AG04449 (cell line): ENCODE results near the gene B4GALNT3.

Source experiments
- CTCF ChIA-PET: fragments of 350-600 bp; formaldehyde crosslinking; extraction: SDS; loops from one replicate; lab custom pipeline; 2021; ENCODE audit warnings: antibody characterized with exemption; lab: Yijun Ruan, JAX
- POLR2A ChIA-PET: fragments of 400-600, 350-600 bp; formaldehyde crosslinking; extraction: SDS; loops from one replicate; lab custom pipeline; 2020; ENCODE audit warnings: antibody characterized with exemption, inconsistent platforms; lab: Yijun Ruan, JAX
- DNase-seq: peaks from one replicate; pipeline ENCODE4 v3.0.0-alpha.2; 2010; ENCODE audit warnings: low read depth, low spot score
- H3K4me3 ChIP-seq: 2 replicates; pipeline ENCODE4 v1.5.1; 2011; ENCODE audit warnings: low read depth, mild to moderate bottlenecking, control low read depth, low read length
- TF ChIP-seq, protein P1 (sequence below): IDR thresholded peaks from one replicate; pipeline ENCODE4 v1.5.1; 2011; ENCODE audit warnings: mild to moderate bottlenecking, moderate library complexity, low read length, control low read depth, inconsistent platforms; ENCODE audit not compliant: insufficient read depth; ENCODE audit errors: missing control alignments

The B4GALNT3 gene

DNA sequence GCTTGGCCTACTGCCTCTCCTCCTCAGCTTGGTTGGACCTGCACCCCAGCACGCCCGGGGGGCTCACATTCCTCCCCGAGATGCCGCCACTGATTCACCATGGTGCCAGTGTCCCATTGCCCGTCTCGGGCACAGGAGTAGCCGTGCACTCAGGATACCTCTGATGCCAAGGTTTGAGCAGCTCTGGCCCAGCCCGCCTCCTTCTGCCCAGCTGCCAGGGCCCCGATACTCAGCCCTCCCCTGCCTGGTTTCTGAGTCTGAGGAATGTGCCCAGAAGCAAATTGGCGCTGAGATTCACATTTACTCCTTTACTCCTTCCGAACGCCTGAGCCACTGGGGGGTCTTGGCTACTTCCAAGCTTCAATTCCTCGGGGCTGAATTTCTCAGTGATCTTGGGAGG is 140.0 kb downstream of the B4GALNT3 start:
- CTCF ChIA-PET = interaction anchor here (1.1 kb wide), 3 partner anchors 24 to 152 kb away, joined by 4 to 5 read pairs (median 4); no protein-coding TSS in a partner anchor
- H3K4me3 ChIP-seq = no peak overlapping the region
- TF ChIP-seq, protein P1, sequence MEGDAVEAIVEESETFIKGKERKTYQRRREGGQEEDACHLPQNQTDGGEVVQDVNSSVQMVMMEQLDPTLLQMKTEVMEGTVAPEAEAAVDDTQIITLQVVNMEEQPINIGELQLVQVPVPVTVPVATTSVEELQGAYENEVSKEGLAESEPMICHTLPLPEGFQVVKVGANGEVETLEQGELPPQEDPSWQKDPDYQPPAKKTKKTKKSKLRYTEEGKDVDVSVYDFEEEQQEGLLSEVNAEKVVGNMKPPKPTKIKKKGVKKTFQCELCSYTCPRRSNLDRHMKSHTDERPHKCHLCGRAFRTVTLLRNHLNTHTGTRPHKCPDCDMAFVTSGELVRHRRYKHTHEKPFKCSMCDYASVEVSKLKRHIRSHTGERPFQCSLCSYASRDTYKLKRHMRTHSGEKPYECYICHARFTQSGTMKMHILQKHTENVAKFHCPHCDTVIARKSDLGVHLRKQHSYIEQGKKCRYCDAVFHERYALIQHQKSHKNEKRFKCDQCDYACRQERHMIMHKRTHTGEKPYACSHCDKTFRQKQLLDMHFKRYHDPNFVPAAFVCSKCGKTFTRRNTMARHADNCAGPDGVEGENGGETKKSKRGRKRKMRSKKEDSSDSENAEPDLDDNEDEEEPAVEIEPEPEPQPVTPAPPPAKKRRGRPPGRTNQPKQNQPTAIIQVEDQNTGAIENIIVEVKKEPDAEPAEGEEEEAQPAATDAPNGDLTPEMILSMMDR = no peak
- POLR2A ChIA-PET = no interaction called here
- DNase-seq = no peak

DNA sequence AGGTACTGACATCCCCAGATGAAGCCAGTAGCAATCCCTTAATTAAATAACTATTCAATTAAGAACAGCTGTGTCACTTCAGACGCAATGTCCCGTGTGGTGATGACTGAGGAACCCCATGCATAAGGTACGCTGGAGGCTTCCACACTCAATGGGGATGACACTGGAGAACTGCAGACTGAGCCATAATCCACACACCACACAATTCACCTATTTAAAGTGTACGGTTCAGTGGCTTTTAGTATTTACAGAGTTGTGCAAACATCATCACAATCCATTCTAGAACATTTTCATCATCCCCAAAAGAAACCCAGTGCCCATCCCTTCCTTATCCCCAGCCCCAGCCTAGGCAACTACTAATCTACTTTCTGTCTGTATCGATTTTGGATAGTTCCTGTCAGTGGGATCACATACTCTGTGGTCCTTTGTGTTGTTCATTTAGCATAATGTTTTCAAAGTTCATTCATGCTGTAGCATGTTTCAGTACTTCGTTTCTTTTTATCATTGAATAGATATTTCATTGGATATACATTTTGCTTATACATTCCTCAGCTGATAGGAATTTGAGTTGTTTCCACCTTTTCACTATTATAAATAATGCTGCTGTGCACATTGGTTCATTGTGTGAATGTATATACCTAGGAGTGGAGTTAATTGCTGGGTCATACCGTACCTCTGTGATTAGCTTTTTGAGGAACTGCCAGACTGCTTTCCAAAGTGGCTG is 142.4 kb downstream of the B4GALNT3 start:
- H3K4me3 ChIP-seq = no peak overlapping the region
- ChIA-PET CTCF (interaction anchor here (0.6 to 2.6 kb wide), 4 partner anchors 10 to 149 kb away, joined by 3 to 8 read pairs (median 5); partner anchors contain the start of gene WNK1), POLR2A (no interaction called here)
- no peak for DNase-seq
- TF ChIP-seq, protein P1 = no peak

DNA sequence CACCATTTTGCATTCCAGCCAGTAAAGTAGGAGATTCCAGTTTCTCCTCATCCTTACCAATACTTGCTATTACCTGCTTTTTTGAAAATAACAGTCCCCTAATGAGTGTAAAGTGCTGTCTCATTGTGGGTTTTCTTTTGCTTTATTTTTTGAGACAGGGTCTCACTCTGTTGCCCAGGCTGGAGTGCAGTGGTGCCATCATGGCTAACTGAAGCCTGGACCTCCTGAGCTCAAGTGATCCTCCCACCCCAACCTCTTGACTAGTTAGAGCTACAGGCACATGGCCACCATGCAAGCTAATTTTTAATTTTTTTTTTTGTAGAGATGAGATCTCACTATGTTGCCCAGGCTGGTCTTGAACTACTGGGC is 142.9 kb downstream of the B4GALNT3 start:
- no peak for DNase-seq
- TF ChIP-seq, protein P1 = no peak
- CTCF ChIA-PET = interaction anchor here (0.7 to 2.6 kb wide), 3 partner anchors 11 to 149 kb away, joined by 3 to 8 read pairs (median 7); partner anchors contain the start of gene WNK1
- no peak overlapping the region for H3K4me3 ChIP-seq
- POLR2A ChIA-PET = no interaction called here

DNA sequence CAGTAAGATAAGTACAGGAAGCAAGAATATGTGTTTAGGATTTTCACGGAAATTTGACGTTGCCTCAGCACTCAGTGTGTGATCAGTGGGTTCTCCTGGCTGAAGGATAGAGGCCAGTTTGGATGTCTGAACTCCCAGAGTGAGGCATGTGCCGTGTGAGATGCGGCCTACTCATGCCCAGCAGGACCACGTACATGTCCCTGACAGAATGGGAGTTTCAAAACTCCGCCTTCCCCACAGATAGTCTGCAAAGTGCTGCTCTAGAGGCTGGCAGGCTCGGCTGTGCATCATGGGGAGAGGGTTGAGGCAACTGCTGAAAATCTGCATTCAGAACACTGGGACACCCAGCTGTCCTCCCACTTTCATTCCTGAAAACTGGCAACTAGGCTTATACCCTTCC is 145.2 kb downstream of the B4GALNT3 start:
- ChIA-PET POLR2A (no interaction called here), CTCF (interaction anchor here (0.8 to 5.2 kb wide), 3 partner anchors 29 to 146 kb away, joined by 6 to 27 read pairs (median 8); partner anchors contain the start of gene WNK1)
- no peak for DNase-seq
- H3K4me3 ChIP-seq = no peak overlapping the region
- TF ChIP-seq, protein P1 = no peak

DNA sequence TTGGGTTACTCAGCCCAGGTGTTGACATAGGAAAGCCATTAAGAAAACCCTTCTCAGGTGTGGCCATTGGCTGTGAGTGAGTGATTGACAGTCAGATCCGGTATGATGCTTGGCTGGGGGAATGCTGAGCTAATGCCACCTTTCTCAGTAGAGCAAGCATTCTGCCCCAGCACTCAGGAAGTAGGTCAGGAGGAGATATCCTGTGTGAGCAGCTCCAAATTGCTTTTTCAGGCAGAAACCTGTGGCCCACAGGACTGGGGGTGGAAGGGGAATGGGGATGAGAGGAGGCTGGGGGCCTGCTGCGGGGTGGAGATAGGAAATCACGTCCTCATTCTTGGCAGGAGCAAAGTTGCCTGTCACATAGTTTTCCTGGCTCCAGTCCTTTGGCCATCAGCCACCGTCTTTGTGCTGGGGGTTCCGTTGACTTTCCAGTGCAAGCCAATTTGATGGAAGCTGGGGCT is 147.8 kb downstream of the B4GALNT3 start:
- H3K4me3 ChIP-seq = no peak overlapping the region
- ChIA-PET POLR2A (no interaction called here), CTCF (interaction anchor here (1.5 to 5.2 kb wide), 2 partner anchors 32 to 144 kb away, joined by 4 to 27 read pairs; partner anchors contain the start of gene WNK1)
- DNase-seq = no peak
- TF ChIP-seq, protein P1 = no peak

DNA sequence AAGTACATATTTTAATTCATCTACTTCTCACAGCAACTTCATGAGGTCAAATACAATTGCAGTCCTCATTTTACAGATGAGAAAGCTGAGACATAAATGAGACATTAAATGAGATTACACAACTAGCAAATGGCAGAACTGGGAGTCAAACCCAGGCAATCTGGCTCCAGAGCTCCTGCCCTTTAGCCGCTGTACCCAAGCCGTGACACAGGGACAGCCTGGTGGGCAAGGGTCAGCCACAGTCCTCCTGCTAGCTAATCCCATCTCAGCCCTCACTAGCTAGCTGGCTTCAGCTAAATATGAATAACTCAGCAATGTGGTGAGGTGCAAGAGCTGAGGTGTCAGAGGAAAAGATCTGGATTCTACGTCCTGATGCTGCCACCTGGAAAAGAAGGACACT is 148.7 kb downstream of the B4GALNT3 start:
- TF ChIP-seq, protein P1 = no peak
- ChIA-PET CTCF (interaction anchor here (1.5 to 5.2 kb wide), 2 partner anchors 33 to 143 kb away, joined by 4 to 27 read pairs; partner anchors contain the start of gene WNK1), POLR2A (no interaction called here)
- no peak overlapping the region for H3K4me3 ChIP-seq
- DNase-seq = no peak
